GM12878 (cell line): Measurements from ENCODE around the gene NTM.

Experiments used
- BRCA1 ChIP-seq: IDR thresholded peaks from 2 replicates; pipeline ENCODE4 v1.6.1; 2011; ENCODE audit warnings: low read depth, low read length, improper control_type of control experiment
- CREM ChIP-seq: IDR thresholded peaks from 2 replicates; pipeline ENCODE4 v1.6.1; 2014; ENCODE audit warnings: antibody characterized with exemption, low read depth
- EP300 ChIP-seq, 2 experiments: fragments of 150-350 bp in 1 of 2; IDR thresholded peaks; 2 replicates each; pipeline ENCODE4 v1.6.1; 2011 to 2012; ENCODE audit warnings: low read depth in 2 of 2, low read length in 2 of 2, borderline replicate concordance in 1 of 2, improper control_type of control experiment in 1 of 2, inconsistent platforms in 1 of 2; ENCODE audit not compliant: control insufficient read depth in 1 of 2
- EZH2 ChIP-seq: IDR thresholded peaks from 2 replicates; pipeline ENCODE4 v1.6.1; 2012; ENCODE audit warnings: low read depth, mild to moderate bottlenecking, control low read depth, inconsistent platforms, low read length, borderline replicate concordance; ENCODE audit not compliant: control insufficient read depth
- HDAC2 ChIP-seq: fragments of 200-600 bp; sonication (generic); IDR thresholded peaks from 2 replicates; pipeline ENCODE4 v1.6.1; 2017
- JUND ChIP-seq: IDR thresholded peaks from 2 replicates; pipeline ENCODE4 v1.6.1; 2012; ENCODE audit warnings: low read depth, mild to moderate bottlenecking, low read length, improper control_type of control experiment, moderate library complexity
- MYC ChIP-seq: IDR thresholded peaks from 2 replicates; pipeline ENCODE4 v1.6.1; 2011; ENCODE audit warnings: mild to moderate bottlenecking, low read length, moderate library complexity, inconsistent platforms; ENCODE audit not compliant: insufficient read depth, insufficient replicate concordance, insufficient read length, severe bottlenecking
- NFIC ChIP-seq: IDR thresholded peaks from 2 replicates; pipeline ENCODE4 v1.6.1; 2012; ENCODE audit warnings: low read depth, mild to moderate bottlenecking, inconsistent platforms, low read length, moderate library complexity
- POU2F2 ChIP-seq: IDR thresholded peaks from 3 replicates; pipeline ENCODE4 v1.6.1; 2011; ENCODE audit warnings: low read depth, mild to moderate bottlenecking, low read length, borderline replicate concordance
- RAD21 ChIP-seq: IDR thresholded peaks from 2 replicates; pipeline ENCODE4 v1.6.1; 2011; ENCODE audit warnings: mild to moderate bottlenecking, low read depth, low read length, moderate library complexity; ENCODE audit not compliant: insufficient read depth
- SIX5 ChIP-seq: IDR thresholded peaks from 2 replicates; pipeline ENCODE4 v1.6.1; 2011; ENCODE audit warnings: mild to moderate bottlenecking, low read depth, low read length, moderate library complexity; ENCODE audit not compliant: severe bottlenecking
- TF ChIP-seq, protein P1 (sequence below): fragments of 150-350 bp; IDR thresholded peaks from 2 replicates; pipeline ENCODE4 v1.6.1; 2016; ENCODE audit warnings: low read depth, low read length
- TF ChIP-seq, protein P2 (sequence below): IDR thresholded peaks from 2 replicates; pipeline ENCODE4 v1.6.1; 2012; ENCODE audit warnings: low read depth, low read length, improper control_type of control experiment
- TF ChIP-seq, protein P3 (sequence below): fragments of 450-650 bp; IDR thresholded peaks from 2 replicates; pipeline ENCODE4 v1.6.1; 2017; ENCODE audit warnings: mild to moderate bottlenecking

DNA sequence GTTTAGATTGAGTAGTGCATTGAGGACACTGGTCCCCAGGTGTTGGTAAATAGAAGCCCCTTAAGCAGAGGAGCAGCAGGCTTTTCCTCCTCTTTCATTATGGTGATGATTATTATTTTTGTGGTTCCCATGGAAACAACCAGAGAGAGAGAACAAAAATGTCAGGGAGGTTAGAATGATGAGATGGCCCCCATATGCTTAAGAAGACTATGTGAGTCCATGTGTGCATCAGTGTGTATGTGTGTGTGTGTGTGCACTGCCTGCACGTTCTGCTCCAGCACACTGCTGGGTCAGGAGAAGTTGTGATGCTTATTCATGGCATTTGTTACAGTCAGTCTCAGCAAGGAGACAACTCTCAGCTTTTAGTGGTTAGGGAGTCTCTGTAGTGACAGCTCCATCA is 724.2 kb downstream of the NTM start:
- TF ChIP-seq EP300 (IDR thresholded peaks at IDR 0.05; ENCODE audit: borderline replicate concordance in 1 of 2, control insufficient read depth in 1 of 2, low read depth in 2 of 2, low read length in 2 of 2) (no peak), CREM (no peak), POU2F2 (no peak), MYC (no peak), BRCA1 (no peak), SIX5 (no peak), RAD21 (no peak), NFIC (no peak), JUND (no peak), HDAC2 (no peak), EZH2 (no peak)
- TF ChIP-seq, protein P1, sequence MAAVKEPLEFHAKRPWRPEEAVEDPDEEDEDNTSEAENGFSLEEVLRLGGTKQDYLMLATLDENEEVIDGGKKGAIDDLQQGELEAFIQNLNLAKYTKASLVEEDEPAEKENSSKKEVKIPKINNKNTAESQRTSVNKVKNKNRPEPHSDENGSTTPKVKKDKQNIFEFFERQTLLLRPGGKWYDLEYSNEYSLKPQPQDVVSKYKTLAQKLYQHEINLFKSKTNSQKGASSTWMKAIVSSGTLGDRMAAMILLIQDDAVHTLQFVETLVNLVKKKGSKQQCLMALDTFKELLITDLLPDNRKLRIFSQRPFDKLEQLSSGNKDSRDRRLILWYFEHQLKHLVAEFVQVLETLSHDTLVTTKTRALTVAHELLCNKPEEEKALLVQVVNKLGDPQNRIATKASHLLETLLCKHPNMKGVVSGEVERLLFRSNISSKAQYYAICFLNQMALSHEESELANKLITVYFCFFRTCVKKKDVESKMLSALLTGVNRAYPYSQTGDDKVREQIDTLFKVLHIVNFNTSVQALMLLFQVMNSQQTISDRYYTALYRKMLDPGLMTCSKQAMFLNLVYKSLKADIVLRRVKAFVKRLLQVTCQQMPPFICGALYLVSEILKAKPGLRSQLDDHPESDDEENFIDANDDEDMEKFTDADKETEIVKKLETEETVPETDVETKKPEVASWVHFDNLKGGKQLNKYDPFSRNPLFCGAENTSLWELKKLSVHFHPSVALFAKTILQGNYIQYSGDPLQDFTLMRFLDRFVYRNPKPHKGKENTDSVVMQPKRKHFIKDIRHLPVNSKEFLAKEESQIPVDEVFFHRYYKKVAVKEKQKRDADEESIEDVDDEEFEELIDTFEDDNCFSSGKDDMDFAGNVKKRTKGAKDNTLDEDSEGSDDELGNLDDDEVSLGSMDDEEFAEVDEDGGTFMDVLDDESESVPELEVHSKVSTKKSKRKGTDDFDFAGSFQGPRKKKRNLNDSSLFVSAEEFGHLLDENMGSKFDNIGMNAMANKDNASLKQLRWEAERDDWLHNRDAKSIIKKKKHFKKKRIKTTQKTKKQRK, result no peak
- TF ChIP-seq, protein P2, sequence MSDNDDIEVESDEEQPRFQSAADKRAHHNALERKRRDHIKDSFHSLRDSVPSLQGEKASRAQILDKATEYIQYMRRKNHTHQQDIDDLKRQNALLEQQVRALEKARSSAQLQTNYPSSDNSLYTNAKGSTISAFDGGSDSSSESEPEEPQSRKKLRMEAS, result no peak
- TF ChIP-seq, protein P3, sequence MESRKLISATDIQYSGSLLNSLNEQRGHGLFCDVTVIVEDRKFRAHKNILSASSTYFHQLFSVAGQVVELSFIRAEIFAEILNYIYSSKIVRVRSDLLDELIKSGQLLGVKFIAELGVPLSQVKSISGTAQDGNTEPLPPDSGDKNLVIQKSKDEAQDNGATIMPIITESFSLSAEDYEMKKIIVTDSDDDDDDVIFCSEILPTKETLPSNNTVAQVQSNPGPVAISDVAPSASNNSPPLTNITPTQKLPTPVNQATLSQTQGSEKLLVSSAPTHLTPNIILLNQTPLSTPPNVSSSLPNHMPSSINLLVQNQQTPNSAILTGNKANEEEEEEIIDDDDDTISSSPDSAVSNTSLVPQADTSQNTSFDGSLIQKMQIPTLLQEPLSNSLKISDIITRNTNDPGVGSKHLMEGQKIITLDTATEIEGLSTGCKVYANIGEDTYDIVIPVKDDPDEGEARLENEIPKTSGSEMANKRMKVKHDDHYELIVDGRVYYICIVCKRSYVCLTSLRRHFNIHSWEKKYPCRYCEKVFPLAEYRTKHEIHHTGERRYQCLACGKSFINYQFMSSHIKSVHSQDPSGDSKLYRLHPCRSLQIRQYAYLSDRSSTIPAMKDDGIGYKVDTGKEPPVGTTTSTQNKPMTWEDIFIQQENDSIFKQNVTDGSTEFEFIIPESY, result no peak
